ENCODE data around the gene JMJD6.
"Not testable (repeated sequence)": the region's sequence is repeated elsewhere in the genome, so short reads cannot be mapped to it uniquely, and the experiment has no call there.

JMJD6 gene

GRCh38 chr17:76726231-76726775 lies at the start of gene JMJD6:
Gene JMJD6 (minus strand): TSS chr17:76726606. CDS start chr17:76726475, 131 bp downstream.
- DNase-seq (ENCODE audit: low read depth), result peak; percentile 88

GRCh38 chr17:76775021-76775600 lies 48.7 kb upstream of the JMJD6 start:
- DNase-seq (ENCODE audit: low read depth), result no peak

- peak; percentile 32 for DNase-seq (ENCODE audit: low read depth)
These were observed 46.6 kb upstream of the JMJD6 start for GRCh38 chr17:76772842-76773525.

GRCh38 chr17:76758570-76758969 lies 32.2 kb upstream of the JMJD6 start:
- DNase-seq (ENCODE audit: low read depth), result no peak

GRCh38 chr17:76757256-76757655 lies 30.9 kb upstream of the JMJD6 start:
- no peak for DNase-seq (ENCODE audit: low read depth)

- DNase-seq (ENCODE audit: low read depth), result no peak
These were observed 28.9 kb upstream of the JMJD6 start for GRCh38 chr17:76755285-76755684.

GRCh38 chr17:76753061-76753961 lies 26.9 kb upstream of the JMJD6 start:
- no peak for DNase-seq (ENCODE audit: low read depth)

GRCh38 chr17:76752006-76752405 lies 25.6 kb upstream of the JMJD6 start:
- DNase-seq (ENCODE audit: low read depth), result no peak

GRCh38 chr17:76751416-76751993 lies 25.1 kb upstream of the JMJD6 start:
- DNase-seq (ENCODE audit: low read depth), result no peak

- DNase-seq (ENCODE audit: low read depth), result no peak
These were observed 22.3 kb upstream of the JMJD6 start for GRCh38 chr17:76748657-76749056.

- DNase-seq (ENCODE audit: low read depth), result no peak
These were observed 21.4 kb upstream of the JMJD6 start for GRCh38 chr17:76747716-76748363.

- DNase-seq (ENCODE audit: low read depth), result not testable (repeated sequence)
These were observed 19.4 kb upstream of the JMJD6 start for GRCh38 chr17:76745785-76746184.

- no peak for DNase-seq (ENCODE audit: low read depth)
These were observed 18.3 kb upstream of the JMJD6 start for GRCh38 chr17:76744747-76745146.

GRCh38 chr17:76742958-76743357 lies 16.6 kb upstream of the JMJD6 start:
- no peak for DNase-seq (ENCODE audit: low read depth)

- DNase-seq (ENCODE audit: low read depth), result no peak
These were observed 14.1 kb upstream of the JMJD6 start for GRCh38 chr17:76740329-76741118.

- not testable (repeated sequence) for DNase-seq (ENCODE audit: low read depth)
These were observed 13.2 kb upstream of the JMJD6 start for GRCh38 chr17:76739568-76740115.

- no peak for DNase-seq (ENCODE audit: low read depth)
These were observed 12.1 kb upstream of the JMJD6 start for GRCh38 chr17:76738468-76738850.

- DNase-seq (ENCODE audit: low read depth), result peak; percentile 90
These were observed 11.5 kb upstream of the JMJD6 start, which contains the start of gene MFSD11 for GRCh38 chr17:76737676-76738467. Gene MFSD11 (plus strand): TSS chr17:76738119. CDS start chr17:76738353, 234 bp downstream.

GRCh38 chr17:76737082-76737675 lies 10.8 kb upstream of the JMJD6 start, which contains the start of gene SRSF2:
Gene SRSF2 (minus strand): TSS chr17:76737331. CDS start chr17:76737160, 171 bp downstream.
- peak; percentile 99 for DNase-seq (ENCODE audit: low read depth)
